Tibial nerve (tissue), 4 donors: ENCODE measurements around the gene ADIPOR2.

Experiments used
- EP300 ChIP-seq, 2 donors: sonication (generic); formaldehyde crosslinking; IDR thresholded peaks; one replicate each; pipeline ENCODE4 v1.6.1; 2017; ENCODE audit warnings: antibody characterized with exemption in 2 of 2, mild to moderate bottlenecking in 1 of 2
- TF ChIP-seq, protein P1 (sequence below), 5 experiments: fragments of 200-600 bp in 3 of 5; fragments of 450-650 bp in 2 of 5; sonication (generic) in 3 of 5; IDR thresholded peaks; one replicate each; pipeline ENCODE4 v1.5.1; 2016 to 2019; ENCODE audit warnings: antibody characterized with exemption in 5 of 5, mild to moderate bottlenecking in 3 of 5, moderate library complexity in 2 of 5

GRCh38 chr12:1750300-1750699, 59.4 kb downstream of the ADIPOR2 start:
- TF ChIP-seq, protein P1, sequence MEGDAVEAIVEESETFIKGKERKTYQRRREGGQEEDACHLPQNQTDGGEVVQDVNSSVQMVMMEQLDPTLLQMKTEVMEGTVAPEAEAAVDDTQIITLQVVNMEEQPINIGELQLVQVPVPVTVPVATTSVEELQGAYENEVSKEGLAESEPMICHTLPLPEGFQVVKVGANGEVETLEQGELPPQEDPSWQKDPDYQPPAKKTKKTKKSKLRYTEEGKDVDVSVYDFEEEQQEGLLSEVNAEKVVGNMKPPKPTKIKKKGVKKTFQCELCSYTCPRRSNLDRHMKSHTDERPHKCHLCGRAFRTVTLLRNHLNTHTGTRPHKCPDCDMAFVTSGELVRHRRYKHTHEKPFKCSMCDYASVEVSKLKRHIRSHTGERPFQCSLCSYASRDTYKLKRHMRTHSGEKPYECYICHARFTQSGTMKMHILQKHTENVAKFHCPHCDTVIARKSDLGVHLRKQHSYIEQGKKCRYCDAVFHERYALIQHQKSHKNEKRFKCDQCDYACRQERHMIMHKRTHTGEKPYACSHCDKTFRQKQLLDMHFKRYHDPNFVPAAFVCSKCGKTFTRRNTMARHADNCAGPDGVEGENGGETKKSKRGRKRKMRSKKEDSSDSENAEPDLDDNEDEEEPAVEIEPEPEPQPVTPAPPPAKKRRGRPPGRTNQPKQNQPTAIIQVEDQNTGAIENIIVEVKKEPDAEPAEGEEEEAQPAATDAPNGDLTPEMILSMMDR (IDR thresholded peaks at IDR 0.05) = no peak
- TF ChIP-seq EP300 (IDR thresholded peaks at IDR 0.05) = no peak
